GM12892 (cell line): ENCODE data around the gene NFIC.

Source experiments
- POLR2A ChIP-seq: IDR thresholded peaks from 2 replicates; pipeline ENCODE4 v1.6.1; 2011; ENCODE audit warnings: low read depth, low read length, control low read depth
- TAF1 ChIP-seq: IDR thresholded peaks from 2 replicates; pipeline ENCODE4 v1.6.1; 2011; ENCODE audit warnings: low read depth, mild to moderate bottlenecking, control low read depth, low read length, borderline replicate concordance

- TF ChIP-seq POLR2A, result no peak
- no peak for TF ChIP-seq TAF1
These were observed 18.3 kb upstream of the NFIC start for GRCh38 chr19:3348042-3348441.
